DOHH2 (cell line): ENCODE data around the gene ADAM19.

Experiments
- H3F3A ChIP-seq: fragments of 200-600 bp; sonication (generic), shearing (Covaris generic); 2 replicates; pipeline ENCODE4 v1.6.0; 2016; ENCODE audit warnings: antibody characterized with exemption, mild to moderate bottlenecking; ENCODE audit not compliant: control insufficient read depth, insufficient read depth
- H3K27ac ChIP-seq: fragments of 200-600 bp; sonication (generic); 2 replicates; pipeline ENCODE4 v1.5.1; 2014; ENCODE audit warnings: low read depth, mild to moderate bottlenecking, low read length, moderate library complexity
- H3K27me3 ChIP-seq: fragments of 200-600 bp; sonication (generic); 2 replicates; pipeline ENCODE4 v1.6.1; 2014; ENCODE audit warnings: mild to moderate bottlenecking, low read length, mixed read lengths; ENCODE audit not compliant: control insufficient read depth
- H3K36me3 ChIP-seq: fragments of 200-600 bp; sonication (generic); 2 replicates; pipeline ENCODE4 v1.6.1; 2014; ENCODE audit warnings: mild to moderate bottlenecking, low read length, moderate library complexity, mixed read lengths; ENCODE audit not compliant: control insufficient read depth
- H3K4me1 ChIP-seq: fragments of 200-600 bp; sonication (generic); 2 replicates; pipeline ENCODE4 v1.6.1; 2014; ENCODE audit warnings: mild to moderate bottlenecking, low read length, mixed read lengths; ENCODE audit not compliant: control insufficient read depth
- H3K4me2 ChIP-seq: fragments of 200-600 bp; sonication (generic); 2 replicates; pipeline ENCODE4 v1.6.0; 2014; ENCODE audit warnings: mild to moderate bottlenecking, low read length, moderate library complexity
- H3K4me3 ChIP-seq: fragments of 200-600 bp; sonication (generic); 2 replicates; pipeline ENCODE4 v1.5.1; 2014; ENCODE audit warnings: mild to moderate bottlenecking, low read length, mixed read lengths
- H3K79me2 ChIP-seq: fragments of 200-600 bp; sonication (generic); 2 replicates; pipeline ENCODE4 v1.6.1; 2014; ENCODE audit warnings: mild to moderate bottlenecking, low read length, mixed read lengths; ENCODE audit not compliant: control insufficient read depth
- H3K9me2 ChIP-seq: fragments of 200-600 bp; sonication (generic); replicated peaks from 2 replicates; pipeline ENCODE4 v1.6.1; 2014; ENCODE audit warnings: mild to moderate bottlenecking, low read length, mixed read lengths; ENCODE audit not compliant: control insufficient read depth
- H3K9me3 ChIP-seq: fragments of 200-600 bp; sonication (generic); 2 replicates; pipeline ENCODE4 v1.6.1; 2014; ENCODE audit warnings: antibody characterized with exemption, low read length, mixed read lengths; ENCODE audit not compliant: control insufficient read depth, insufficient read depth
- H4K20me1 ChIP-seq: fragments of 200-600 bp; sonication (generic); 2 replicates; pipeline ENCODE4 v1.6.0; 2014; ENCODE audit warnings: low read depth, mild to moderate bottlenecking, antibody characterized with exemption, low read length, moderate library complexity; ENCODE audit not compliant: control insufficient read depth, insufficient read depth
- EZH2phosphoT487 ChIP-seq: fragments of 200-600 bp; sonication (generic); IDR thresholded peaks from 2 replicates; pipeline ENCODE4 v1.6.1; 2017; ENCODE audit warnings: borderline replicate concordance, mild to moderate bottlenecking, antibody characterized with exemption, low read length, moderate library complexity, mixed read lengths
- TF ChIP-seq, protein P1 (sequence below): fragments of 200-600 bp; sonication (generic); IDR thresholded peaks from one replicate; pipeline ENCODE4 v1.5.1; 2014; ENCODE audit warnings: antibody characterized with exemption, mild to moderate bottlenecking, low read depth, low read length; ENCODE audit not compliant: poor library complexity, severe bottlenecking

ADAM19 gene

DNA sequence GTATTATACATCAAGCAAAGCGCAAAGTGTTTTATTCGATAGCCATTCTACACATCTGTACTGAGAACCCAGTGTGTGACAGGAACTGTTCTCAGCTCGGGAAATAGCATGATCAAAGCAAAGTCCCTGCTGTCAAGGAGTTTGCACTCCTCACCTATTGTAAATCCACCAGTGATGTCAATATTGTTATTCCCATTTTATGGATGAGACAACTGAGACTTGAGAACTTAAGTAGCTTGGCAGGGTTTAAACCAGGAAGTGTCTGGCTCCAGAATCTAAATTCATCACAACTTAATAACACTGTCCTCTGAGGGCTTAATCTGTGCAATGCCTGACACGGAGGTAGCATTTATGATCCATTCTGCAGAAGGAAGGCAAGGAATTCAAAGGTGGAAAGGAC is 50.7 kb downstream of the ADAM19 start:
- no peak overlapping the region for H3K4me2 ChIP-seq
- H3K9me3 ChIP-seq, result no peaks in the 10 kb centered on the region
- H3K36me3 ChIP-seq, result peaks cover 90% of the 10 kb centered on the region
- H3K9me2 ChIP-seq, result no peaks in the 10 kb centered on the region
- no peak overlapping the region for H3K27ac ChIP-seq
- H3F3A ChIP-seq, result no peaks in the 10 kb centered on the region
- H3K4me3 ChIP-seq, result no peak overlapping the region
- no peak for TF ChIP-seq EZH2phosphoT487
- TF ChIP-seq, protein P1, sequence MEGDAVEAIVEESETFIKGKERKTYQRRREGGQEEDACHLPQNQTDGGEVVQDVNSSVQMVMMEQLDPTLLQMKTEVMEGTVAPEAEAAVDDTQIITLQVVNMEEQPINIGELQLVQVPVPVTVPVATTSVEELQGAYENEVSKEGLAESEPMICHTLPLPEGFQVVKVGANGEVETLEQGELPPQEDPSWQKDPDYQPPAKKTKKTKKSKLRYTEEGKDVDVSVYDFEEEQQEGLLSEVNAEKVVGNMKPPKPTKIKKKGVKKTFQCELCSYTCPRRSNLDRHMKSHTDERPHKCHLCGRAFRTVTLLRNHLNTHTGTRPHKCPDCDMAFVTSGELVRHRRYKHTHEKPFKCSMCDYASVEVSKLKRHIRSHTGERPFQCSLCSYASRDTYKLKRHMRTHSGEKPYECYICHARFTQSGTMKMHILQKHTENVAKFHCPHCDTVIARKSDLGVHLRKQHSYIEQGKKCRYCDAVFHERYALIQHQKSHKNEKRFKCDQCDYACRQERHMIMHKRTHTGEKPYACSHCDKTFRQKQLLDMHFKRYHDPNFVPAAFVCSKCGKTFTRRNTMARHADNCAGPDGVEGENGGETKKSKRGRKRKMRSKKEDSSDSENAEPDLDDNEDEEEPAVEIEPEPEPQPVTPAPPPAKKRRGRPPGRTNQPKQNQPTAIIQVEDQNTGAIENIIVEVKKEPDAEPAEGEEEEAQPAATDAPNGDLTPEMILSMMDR, result no peak
- H3K79me2 ChIP-seq, result peaks cover 57% of the 10 kb centered on the region
- no peaks in the 10 kb centered on the region for H4K20me1 ChIP-seq
- no peaks in the 10 kb centered on the region for H3K27me3 ChIP-seq
- peaks cover 3% of the 10 kb centered on the region; the same call in 1 of the 2 replicates for H3K4me1 ChIP-seq

DNA sequence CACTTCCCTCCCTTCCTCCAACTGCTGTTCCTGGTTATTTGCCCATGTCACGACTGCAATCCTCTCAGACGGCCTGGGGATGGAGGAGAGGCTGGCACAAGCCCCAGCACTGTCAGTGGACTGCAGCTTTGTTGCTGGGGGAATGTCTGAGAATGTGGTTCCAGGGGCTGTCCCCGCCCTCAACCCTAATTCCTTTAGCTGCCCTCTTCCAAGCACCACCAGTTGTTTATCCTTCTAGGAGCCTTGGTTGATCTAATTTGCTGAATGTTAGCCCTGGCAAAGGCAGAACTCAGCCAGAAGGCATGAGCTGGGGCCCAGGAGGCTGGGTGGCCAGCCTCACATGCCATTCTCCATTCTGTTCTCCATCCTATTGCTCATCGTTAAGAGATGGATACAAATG is 51.6 kb downstream of the ADAM19 start:
- Histone ChIP-seq H3K27ac (no peak overlapping the region), H3K9me2 (no peaks in the 10 kb centered on the region), H3K4me1 (no peaks in the 10 kb centered on the region; the same call in 1 of the 2 replicates), H3F3A (no peaks in the 10 kb centered on the region), H3K4me3 (no peak overlapping the region), H3K4me2 (no peak overlapping the region), H4K20me1 (no peaks in the 10 kb centered on the region), H3K79me2 (peaks cover 48% of the 10 kb centered on the region), H3K36me3 (peaks cover 90% of the 10 kb centered on the region), H3K9me3 (no peaks in the 10 kb centered on the region), H3K27me3 (no peaks in the 10 kb centered on the region)
- no peak for TF ChIP-seq EZH2phosphoT487
- TF ChIP-seq, protein P1, result no peak

DNA sequence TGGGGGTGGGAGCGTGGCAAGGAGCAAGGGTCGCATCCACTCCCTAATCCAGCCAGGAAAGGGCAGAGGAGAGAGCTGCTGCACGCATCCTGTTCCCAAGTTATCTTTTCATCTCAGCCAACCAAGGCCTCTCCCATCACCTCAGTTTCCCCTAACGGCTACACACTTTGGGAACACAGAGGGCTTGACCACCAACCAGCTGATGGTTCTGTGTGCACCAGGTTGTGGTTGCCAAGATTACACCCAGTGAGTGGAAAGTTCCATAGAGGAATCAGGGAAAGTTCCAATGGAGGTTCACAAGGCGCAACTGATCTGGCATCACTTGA is 53.9 kb downstream of the ADAM19 start:
- H3K36me3 ChIP-seq, result peaks cover 92% of the 10 kb centered on the region
- H3K9me2 ChIP-seq, result no peaks in the 10 kb centered on the region
- no peak overlapping the region for H3K4me2 ChIP-seq
- no peaks in the 10 kb centered on the region; the same call in 1 of the 2 replicates for H3F3A ChIP-seq
- no peak for TF ChIP-seq EZH2phosphoT487
- TF ChIP-seq, protein P1, result no peak
- H3K79me2 ChIP-seq, result peaks cover 31% of the 10 kb centered on the region
- no peaks in the 10 kb centered on the region for H3K9me3 ChIP-seq
- no peak overlapping the region for H3K4me3 ChIP-seq
- H3K27me3 ChIP-seq, result no peaks in the 10 kb centered on the region
- no peak overlapping the region for H3K27ac ChIP-seq
- no peaks in the 10 kb centered on the region for H3K4me1 ChIP-seq
- no peaks in the 10 kb centered on the region for H4K20me1 ChIP-seq
